ENCODE measurements around the gene MAOA.

Gene MAOA

GRCh38 chrX:43627669-43628068 lies 28.4 kb upstream of the MAOA start:
- Mint-ChIP-seq H3K4me1 (no peaks in the 10 kb centered on the region), H3K9me3 (peaks cover 16% of the 10 kb centered on the region)

GRCh38 chrX:43629229-43629628 lies 26.9 kb upstream of the MAOA start:
- no peak for TF ChIP-seq CTCF (IDR thresholded peaks at IDR 0.05)
- peaks cover 3% of the 10 kb centered on the region for H3K9me3 Mint-ChIP-seq
- no peak for DNase-seq
- no peaks in the 10 kb centered on the region for H3K36me3 Mint-ChIP-seq (ENCODE audit: low read depth)
- no peak overlapping the region for H3K4me3 Mint-ChIP-seq
- H3K27ac Mint-ChIP-seq: no peak overlapping the region
- peaks cover 3% of the 10 kb centered on the region for H3K27me3 Mint-ChIP-seq (ENCODE audit: low read depth, poor library complexity)
- no peaks in the 10 kb centered on the region for H3K4me1 Mint-ChIP-seq

More at GRCh38 chrX:43627669-43628068, 28.4 kb upstream of the MAOA start:
- H3K27me3 Mint-ChIP-seq (ENCODE audit: low read depth, poor library complexity): peaks cover 3% of the 10 kb centered on the region
- H3K36me3 Mint-ChIP-seq (ENCODE audit: low read depth): no peaks in the 10 kb centered on the region
- TF ChIP-seq CTCF (IDR thresholded peaks at IDR 0.05): no peak
- no peak for DNase-seq
- H3K27ac Mint-ChIP-seq: no peak overlapping the region
- H3K4me3 Mint-ChIP-seq: no peak overlapping the region

GRCh38 chrX:43631841-43632240 lies 24.3 kb upstream of the MAOA start:
- Mint-ChIP-seq H3K4me1 (no peaks in the 10 kb centered on the region), H3K36me3 (ENCODE audit: low read depth) (no peaks in the 10 kb centered on the region), H3K9me3 (no peaks in the 10 kb centered on the region), H3K27ac (no peak overlapping the region), H3K4me3 (no peak overlapping the region), H3K27me3 (ENCODE audit: low read depth, poor library complexity) (peaks cover 3% of the 10 kb centered on the region)
- no peak for DNase-seq
- no peak for TF ChIP-seq CTCF (IDR thresholded peaks at IDR 0.05)

- Mint-ChIP-seq H3K27me3 (ENCODE audit: low read depth, poor library complexity) (peaks cover 3% of the 10 kb centered on the region), H3K9me3 (peaks cover 2% of the 10 kb centered on the region), H3K36me3 (ENCODE audit: low read depth) (no peaks in the 10 kb centered on the region), H3K27ac (no peak overlapping the region), H3K4me1 (no peaks in the 10 kb centered on the region), H3K4me3 (no peak overlapping the region)
- no peak for DNase-seq
- no peak for TF ChIP-seq CTCF (IDR thresholded peaks at IDR 0.05)
Observed at GRCh38 chrX:43633081-43633480, 23.0 kb upstream of the MAOA start.

DNA sequence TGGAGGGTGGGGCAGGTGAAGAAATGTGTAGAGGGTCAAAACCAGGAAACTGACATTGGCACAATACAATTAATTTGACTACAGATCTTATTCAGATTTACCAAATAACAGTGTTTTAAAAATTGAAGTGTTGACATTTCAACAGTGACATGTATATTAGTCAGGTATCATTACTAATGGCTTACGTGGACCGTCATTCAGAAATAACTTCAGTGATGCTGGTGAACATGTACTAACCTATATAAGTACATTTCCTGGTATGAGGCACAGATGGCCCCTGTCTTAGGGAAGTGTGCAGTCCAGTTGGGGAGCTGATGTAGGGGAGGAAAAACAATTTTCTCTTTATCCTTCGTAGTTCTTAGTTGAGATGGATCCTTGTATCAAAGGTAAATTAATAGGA lies 22.3 kb upstream of the MAOA start:
- H3K36me3 Mint-ChIP-seq (ENCODE audit: low read depth): no peaks in the 10 kb centered on the region
- H3K27ac Mint-ChIP-seq: no peak overlapping the region
- no peak for DNase-seq
- peaks cover 4% of the 10 kb centered on the region for H3K9me3 Mint-ChIP-seq
- H3K27me3 Mint-ChIP-seq (ENCODE audit: low read depth, poor library complexity): peaks cover 3% of the 10 kb centered on the region
- no peak for TF ChIP-seq CTCF (IDR thresholded peaks at IDR 0.05)
- no peak overlapping the region for H3K4me3 Mint-ChIP-seq
- no peaks in the 10 kb centered on the region for H3K4me1 Mint-ChIP-seq

DNA sequence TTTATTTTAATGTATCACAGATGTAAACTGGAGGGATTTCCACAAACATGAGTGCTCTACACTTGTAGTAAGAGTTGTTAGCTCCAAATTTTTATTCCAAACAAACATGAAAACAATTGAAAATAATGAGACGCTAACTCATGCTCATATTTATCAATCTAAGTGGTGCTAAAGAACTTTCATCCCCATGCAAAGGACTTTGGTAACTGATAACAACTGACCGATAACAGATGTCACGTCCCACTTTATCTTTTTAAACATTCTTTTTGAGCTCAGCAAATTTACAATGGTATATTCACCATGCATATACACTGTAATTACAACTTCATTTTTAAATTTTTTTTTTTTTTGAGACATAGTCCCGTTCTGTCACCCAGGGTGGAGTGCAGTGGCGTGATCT lies 15.6 kb upstream of the MAOA start:
- DNase-seq: no peak
- H3K36me3 Mint-ChIP-seq (ENCODE audit: low read depth): no peaks in the 10 kb centered on the region
- no peak for TF ChIP-seq CTCF (IDR thresholded peaks at IDR 0.05)
- no peak overlapping the region for H3K27ac Mint-ChIP-seq
- no peaks in the 10 kb centered on the region for H3K27me3 Mint-ChIP-seq (ENCODE audit: low read depth, poor library complexity)
- no peak overlapping the region for H3K4me3 Mint-ChIP-seq
- peaks cover 4% of the 10 kb centered on the region for H3K9me3 Mint-ChIP-seq
- H3K4me1 Mint-ChIP-seq: no peaks in the 10 kb centered on the region

Measured in nephron progenitor cell (in vitro differentiated cells).